PC-3 (cell line): ENCODE data around the gene WIZ. TPM values are rescaled to one million over a fixed set of nuclear protein-coding genes. Genes with fewer than 3 reads are reported as not detected.

Source experiments
- ATAC-seq: fragments of 200-7000 bp; cut with Tn5 transposase; 2 replicates; pipeline ENCODE4 v1.9.1; 2020; ENCODE audit warnings: mild to moderate bottlenecking, moderate library complexity
- BruUV-seq: library from RNA; stranded (reverse); fragments of 400-500 nt; replicated peaks from 2 replicates; lab custom pipeline; 2021; lab: Mats Ljungman, UMichigan
- CTCF ChIA-PET: fragments of 300-600 bp; sonication (Branson Sonifier 250); formaldehyde crosslinking; loops from one replicate; lab custom pipeline; 2022; ENCODE audit warnings: antibody characterized with exemption; lab: Charles Lee
- POLR2A ChIA-PET: fragments of 300-600 bp; sonication (Branson Sonifier 250); formaldehyde crosslinking; loops from one replicate; lab custom pipeline; 2022; ENCODE audit warnings: antibody characterized with exemption; ENCODE audit not compliant: unreplicated experiment; lab: Charles Lee
- DNase-seq: peaks from one replicate; pipeline ENCODE4 v3.0.0-alpha.2; 2015
- H2AFZ ChIP-seq: fragments of 300-600 bp; sonication (generic); 2 replicates; pipeline ENCODE4 v1.6.0; 2016; ENCODE audit warnings: antibody characterized with exemption, low read length
- H3F3A ChIP-seq: fragments of 300-600 bp; sonication (generic); one replicate; pipeline ENCODE4 v1.6.0; 2017; ENCODE audit warnings: antibody characterized with exemption, low read length, control low read depth, mild to moderate bottlenecking; ENCODE audit not compliant: unreplicated experiment
- H3K27ac ChIP-seq: fragments of 300-600 bp; sonication (generic); 2 replicates; pipeline ENCODE4 v1.5.1; 2016; ENCODE audit warnings: mild to moderate bottlenecking, low read length
- H3K27me3 ChIP-seq: fragments of 300-600 bp; sonication (generic); 2 replicates; pipeline ENCODE4 v1.6.1; 2016; ENCODE audit warnings: low read length, mixed read lengths
- H3K36me3 ChIP-seq: fragments of 300-600 bp; sonication (generic); 2 replicates; pipeline ENCODE4 v1.6.1; 2016; ENCODE audit warnings: low read depth, mixed run types, low read length, mixed read lengths
- H3K4me1 ChIP-seq: fragments of 300-600 bp; sonication (generic); 2 replicates; pipeline ENCODE4 v1.5.1; 2016; ENCODE audit warnings: low read length; ENCODE audit not compliant: insufficient read depth
- H3K4me2 ChIP-seq: fragments of 300-600 bp; sonication (generic); 2 replicates; pipeline ENCODE4 v1.6.0; 2016; ENCODE audit warnings: low read length
- H3K4me3 ChIP-seq: fragments of 300-600 bp; sonication (generic); 2 replicates; pipeline ENCODE4 v1.5.1; 2016; ENCODE audit warnings: mild to moderate bottlenecking, low read length, mixed read lengths
- H3K79me2 ChIP-seq: fragments of 300-600 bp; sonication (generic); 2 replicates; pipeline ENCODE4 v1.6.1; 2017; ENCODE audit warnings: low read length, mixed read lengths
- H3K9ac ChIP-seq: fragments of 300-600 bp; sonication (generic); 2 replicates; pipeline ENCODE4 v1.6.0; 2016; ENCODE audit warnings: mild to moderate bottlenecking, low read length
- H3K9me2 ChIP-seq: fragments of 300-600 bp; sonication (generic); replicated peaks from 2 replicates; pipeline ENCODE4 v1.6.1; 2016; ENCODE audit warnings: mixed run types, low read length, mixed read lengths
- H3K9me3 ChIP-seq: fragments of 300-600 bp; sonication (generic); 2 replicates; pipeline ENCODE4 v1.6.1; 2016; ENCODE audit warnings: low read length, mixed read lengths
- H4K20me1 ChIP-seq: fragments of 300-600 bp; sonication (generic); 2 replicates; pipeline ENCODE4 v1.6.1; 2016; ENCODE audit warnings: low read length, mixed read lengths
- CTCF ChIP-seq: fragments of 300-600 bp; sonication (generic); conservative IDR thresholded peaks from 2 replicates; pipeline ENCODE4 v1.5.1; 2017; ENCODE audit warnings: antibody characterized with exemption, low read depth, mild to moderate bottlenecking, low read length
- EZH2 ChIP-seq: fragments of 300-600 bp; sonication (generic); IDR thresholded peaks from one replicate; pipeline ENCODE4 v1.6.1; 2017; ENCODE audit warnings: antibody characterized with exemption, mild to moderate bottlenecking, low read length; ENCODE audit not compliant: unreplicated experiment
- EZH2phosphoT487 ChIP-seq: fragments of 300-600 bp; sonication (generic); IDR thresholded peaks from 2 replicates; pipeline ENCODE4 v1.6.1; 2018; ENCODE audit warnings: mild to moderate bottlenecking, antibody characterized with exemption, low read length, borderline replicate concordance
- intact Hi-C: fragments of 100-400 bp; cut with micrococcal nuclease; formaldehyde crosslinking; loops from 2 replicates; pipeline ENCODE4 v1.9.0; 2023
- total RNA-seq: library from RNA; depleted of rRNA; stranded (reverse); fragments of >200 nt; gene quantifications from 2 replicates; pipeline ENCODE4 v1.2.3, GENCODE V29; 2014

Gene WIZ
- total RNA-seq, 1 experiment from 2014 or later: 35.1 TPM

- ATAC-seq: no peak
- POLR2A ChIA-PET: no interaction called here
- CTCF ChIA-PET: no interaction called here
These were observed 76.9 kb downstream of the WIZ start for GRCh38 chr19:15372891-15373301.

GRCh38 chr19:15372470-15372869 lies 77.3 kb downstream of the WIZ start:
- no peak for ATAC-seq
- Histone ChIP-seq H3K9ac (no peak overlapping the region), H2AFZ (no peak overlapping the region), H3K27me3 (no peaks in the 10 kb centered on the region), H3K9me2 (no peaks in the 10 kb centered on the region), H3F3A (no peaks in the 10 kb centered on the region), H3K4me3 (no peak overlapping the region), H3K4me1 (peaks cover 11% of the 10 kb centered on the region), H3K79me2 (peaks cover 59% of the 10 kb centered on the region), H3K4me2 (no peak overlapping the region), H4K20me1 (peaks cover 27% of the 10 kb centered on the region), H3K9me3 (no peaks in the 10 kb centered on the region), H3K36me3 (peaks cover 48% of the 10 kb centered on the region), H3K27ac (no peak overlapping the region)
- ChIA-PET CTCF (no interaction called here), POLR2A (no interaction called here)
- DNase-seq: no peak
- intact Hi-C loops: no loop called here
- BruUV-seq: no TSS peak
- no peak for TF ChIP-seq CTCF
- no peak for TF ChIP-seq EZH2phosphoT487
- TF ChIP-seq EZH2: no peak

More at GRCh38 chr19:15372891-15373301, 76.9 kb downstream of the WIZ start:
- Histone ChIP-seq H2AFZ (no peak overlapping the region), H4K20me1 (peaks cover 29% of the 10 kb centered on the region), H3K4me2 (no peak overlapping the region), H3K4me1 (peaks cover 11% of the 10 kb centered on the region), H3K36me3 (peaks cover 46% of the 10 kb centered on the region), H3K27ac (no peak overlapping the region), H3K9me2 (no peaks in the 10 kb centered on the region), H3F3A (no peaks in the 10 kb centered on the region), H3K27me3 (no peaks in the 10 kb centered on the region), H3K9me3 (no peaks in the 10 kb centered on the region), H3K9ac (no peak overlapping the region), H3K4me3 (no peak overlapping the region), H3K79me2 (peaks cover 63% of the 10 kb centered on the region)
- TF ChIP-seq EZH2phosphoT487 (no peak), CTCF (no peak), EZH2 (no peak)
- BruUV-seq: no TSS peak
- intact Hi-C loops: no loop called here
- no peak for DNase-seq

- intact Hi-C loops: no loop called here
- DNase-seq: no peak
- H3K79me2 ChIP-seq: peaks cover 53% of the 10 kb centered on the region
- H3K9ac ChIP-seq: no peak overlapping the region
- no peaks in the 10 kb centered on the region for H3K27me3 ChIP-seq
- H3F3A ChIP-seq: no peaks in the 10 kb centered on the region
- H2AFZ ChIP-seq: no peak overlapping the region
- no peaks in the 10 kb centered on the region for H3K9me3 ChIP-seq
- no peak overlapping the region for H3K4me3 ChIP-seq
- no peak for ATAC-seq
- no peak for TF ChIP-seq CTCF
- no peak for TF ChIP-seq EZH2
- TF ChIP-seq EZH2phosphoT487: no peak
- no TSS peak for BruUV-seq
- no peak overlapping the region for H3K27ac ChIP-seq
- no peak overlapping the region for H3K4me2 ChIP-seq
- peaks cover 51% of the 10 kb centered on the region for H3K36me3 ChIP-seq
- peaks cover 21% of the 10 kb centered on the region for H4K20me1 ChIP-seq
- H3K4me1 ChIP-seq: peaks cover 6% of the 10 kb centered on the region
- CTCF ChIA-PET: no interaction called here
- POLR2A ChIA-PET: no interaction called here
- H3K9me2 ChIP-seq: no peaks in the 10 kb centered on the region
These were observed 77.9 kb downstream of the WIZ start for GRCh38 chr19:15371786-15372380.
